Measurements from ENCODE around the gene CSF3R.
A peak's percentile ranks its signal among the peaks of the same experiment; 100 is the strongest.

The CSF3R gene

DNA sequence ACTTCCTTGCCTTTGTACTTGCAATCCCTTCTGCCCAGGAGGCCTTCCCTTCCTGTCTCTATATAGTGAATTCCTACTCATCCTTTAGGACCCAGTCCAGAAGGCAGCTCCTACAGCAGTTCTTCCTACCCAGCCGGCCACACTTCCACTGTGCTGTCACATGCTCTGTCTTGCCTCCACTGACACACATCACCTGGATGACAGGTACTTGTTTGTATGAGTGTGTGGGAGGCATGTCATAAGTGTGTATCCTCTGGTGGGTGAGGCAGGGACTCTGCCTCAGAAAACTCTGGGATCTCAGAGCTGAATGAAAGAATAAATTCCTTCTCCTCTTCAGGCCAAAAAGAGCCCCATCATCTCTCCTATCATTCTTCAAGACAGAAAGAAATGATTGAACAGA, 27.3 kb downstream of the CSF3R start:
- DNase-seq (ENCODE audit: low read depth), result no peak

DNA sequence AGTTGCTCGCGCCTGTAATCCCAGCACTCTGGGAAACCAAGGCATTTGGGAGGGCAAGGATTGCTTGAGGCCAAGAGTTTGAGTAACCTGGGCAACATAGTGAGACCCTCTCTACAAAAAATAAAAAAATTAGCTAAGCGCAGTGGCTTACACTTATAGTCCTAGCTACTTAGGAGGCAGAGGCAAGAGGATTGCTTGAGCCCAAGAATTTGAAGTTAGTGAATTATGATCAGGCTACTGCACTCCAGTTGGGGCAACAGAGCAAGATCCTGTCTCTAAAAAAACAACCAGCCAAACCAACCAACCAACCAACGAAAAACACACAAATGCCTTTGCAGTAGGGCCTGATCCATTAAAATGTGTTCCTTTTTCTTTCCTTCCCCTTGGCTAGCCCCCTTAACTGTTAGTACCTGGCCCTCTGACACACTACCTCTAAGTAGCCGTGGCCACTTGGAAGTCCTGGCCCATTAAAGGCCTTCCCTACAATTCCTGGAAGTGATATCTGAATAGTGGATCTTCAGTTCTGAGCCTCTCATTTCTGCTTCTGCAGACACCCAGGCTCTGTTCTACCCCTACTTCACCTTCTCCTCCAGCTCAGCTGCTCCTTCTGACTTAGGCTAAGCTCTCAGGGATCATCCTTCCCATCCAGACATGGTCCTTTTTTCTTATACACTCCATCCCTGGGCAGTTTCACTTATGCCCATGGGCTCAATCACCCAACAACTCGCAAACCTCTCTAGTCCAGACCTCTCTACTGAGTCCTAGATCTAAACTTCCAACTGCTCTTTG, 28.9 kb downstream of the CSF3R start:
- no peak for DNase-seq (ENCODE audit: low read depth)

DNA sequence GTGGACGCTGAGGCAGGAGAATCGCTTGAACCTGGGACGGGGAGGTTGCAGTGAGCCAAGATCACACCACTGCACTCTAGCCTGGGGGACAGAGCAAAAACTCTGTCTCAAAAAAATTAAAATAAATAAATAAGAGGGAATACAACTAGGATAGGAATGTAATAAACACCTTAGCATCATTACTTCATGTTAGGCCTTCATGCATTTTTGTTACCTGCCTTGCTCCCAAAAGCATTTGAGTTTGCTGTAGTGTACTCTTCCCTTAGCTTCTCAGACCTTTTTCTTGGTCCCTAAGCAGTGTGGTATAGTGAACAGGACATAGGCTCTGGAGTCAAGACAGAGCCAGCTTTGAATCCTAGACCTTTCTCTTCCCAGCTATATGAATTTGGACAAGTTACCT, 29.7 kb downstream of the CSF3R start:
- DNase-seq (ENCODE audit: low read depth), result no peak

DNA sequence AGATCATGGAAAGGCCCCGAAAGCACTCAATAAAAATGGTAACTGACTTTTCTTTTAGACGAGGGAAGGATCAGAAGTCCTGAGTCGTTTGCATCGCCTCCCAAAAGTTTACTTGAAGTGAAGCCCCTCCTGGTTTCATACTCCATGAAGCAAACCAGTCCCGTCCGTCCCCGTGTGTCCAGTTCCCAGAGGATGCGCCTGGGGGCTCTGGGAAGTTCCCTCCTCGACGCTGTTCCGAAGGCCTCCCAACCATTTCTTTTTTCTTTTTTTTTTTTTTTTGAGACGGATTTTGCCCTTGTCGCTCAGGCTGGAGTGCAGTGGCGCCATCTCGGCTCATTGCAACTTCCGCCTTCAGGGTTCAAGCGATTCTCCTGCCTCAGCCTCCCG, 31.8 kb downstream of the CSF3R start:
- DNase-seq (ENCODE audit: low read depth), result no peak

DNA sequence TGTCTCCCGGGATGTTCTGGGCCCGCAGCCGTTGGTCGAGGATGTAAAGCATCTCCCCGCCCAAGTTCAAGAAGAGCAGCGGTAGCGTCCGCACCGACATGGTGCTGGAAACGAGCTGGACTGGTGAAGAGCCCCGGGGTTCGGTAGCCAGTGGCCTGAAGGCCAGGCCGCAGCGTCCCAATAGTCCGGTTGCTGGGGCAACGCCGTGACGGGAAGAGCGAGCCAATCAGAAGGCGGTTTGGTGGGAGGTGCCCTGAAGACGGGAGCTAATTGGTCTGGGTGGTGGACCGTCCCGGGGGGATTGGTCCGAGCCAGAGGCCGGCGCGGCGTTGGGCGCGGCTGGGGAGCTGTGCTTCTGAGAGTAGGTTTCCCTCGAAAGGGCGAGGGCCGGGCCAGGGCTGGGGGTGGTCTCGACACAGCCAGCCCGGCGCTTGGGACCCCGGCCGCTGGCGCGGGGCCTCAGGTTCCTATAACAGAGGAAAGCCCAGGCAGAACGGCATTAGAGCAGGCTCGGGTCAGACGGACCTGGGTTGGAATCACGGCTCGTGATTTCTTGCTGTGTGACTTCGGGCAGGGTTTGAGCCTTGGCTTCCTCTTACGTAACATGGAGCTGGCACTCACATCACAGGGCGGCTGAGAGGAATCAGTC, 32.3 kb downstream of the CSF3R start, which contains the start of gene OSCP1:
TSS of gene OSCP1 (minus strand) at position 182 of the 649 bp plus-strand sequence. CDS start at position 100, 82 bp downstream.
- peak; percentile 87 for DNase-seq (ENCODE audit: low read depth)

DNA sequence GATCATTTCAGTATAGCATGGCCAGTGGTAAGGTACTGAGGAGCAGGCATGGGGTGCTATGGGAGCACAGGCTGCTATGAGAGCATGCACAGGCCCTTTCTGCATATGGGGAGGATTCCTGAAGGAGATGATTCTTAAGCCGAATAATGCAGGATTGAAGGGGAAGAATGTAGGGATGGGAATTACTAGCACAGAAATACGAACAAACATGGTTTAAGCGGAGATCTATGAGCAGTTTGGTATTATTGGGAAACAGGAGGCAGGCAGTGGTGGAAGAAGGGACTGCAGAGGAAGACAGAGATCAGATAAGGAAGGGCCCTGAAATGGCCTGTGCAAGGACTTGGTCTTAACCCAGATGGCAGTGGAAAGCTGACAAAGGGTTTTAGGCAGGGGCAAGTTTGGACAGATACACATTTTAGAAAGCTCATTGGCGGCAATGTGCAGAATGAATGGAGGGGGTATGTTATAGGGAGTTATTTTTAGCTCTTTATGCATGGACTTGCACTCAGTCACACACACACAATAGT, 34.1 kb downstream of the CSF3R start:
- no peak for DNase-seq (ENCODE audit: low read depth)

DNA sequence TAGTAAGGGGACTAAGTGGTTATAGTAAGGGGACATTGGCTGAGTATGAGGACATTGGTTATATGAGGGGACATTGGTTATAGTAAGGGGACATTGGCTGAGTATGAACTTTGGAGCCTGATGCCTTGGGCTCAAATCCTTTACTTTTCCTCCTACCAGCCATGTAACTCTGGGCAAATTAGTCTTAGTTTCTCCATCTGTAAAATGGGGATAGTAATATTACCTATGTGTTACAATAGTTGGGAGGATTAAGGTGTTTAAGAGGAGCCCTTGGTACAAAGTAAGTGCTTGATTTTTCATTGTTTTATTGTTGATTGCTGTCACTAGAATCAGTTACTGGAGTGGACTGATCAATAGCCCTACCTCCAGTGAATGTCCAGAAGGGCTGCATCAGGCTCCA, 35.3 kb downstream of the CSF3R start:
- DNase-seq (ENCODE audit: low read depth), result no peak

DNA sequence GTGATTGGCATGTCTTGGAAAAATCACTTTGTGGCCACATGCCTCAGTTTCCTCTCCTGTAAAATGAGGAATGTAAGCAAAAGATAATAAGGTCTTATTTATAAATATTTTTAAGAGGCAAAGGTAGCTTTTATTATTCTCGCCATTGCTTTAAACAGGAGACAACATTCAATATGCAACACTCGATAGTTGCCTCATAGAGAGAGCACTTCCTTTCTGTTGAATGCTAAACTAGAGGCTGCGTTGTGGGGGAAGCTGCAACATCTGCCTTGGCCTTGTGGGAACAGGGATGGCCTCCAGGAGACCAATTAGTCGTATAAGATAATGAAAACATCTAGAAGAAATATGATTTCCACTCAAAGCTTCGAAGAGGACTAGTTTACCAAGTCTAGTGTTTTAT, 36.0 kb downstream of the CSF3R start:
- no peak for DNase-seq (ENCODE audit: low read depth)

DNA sequence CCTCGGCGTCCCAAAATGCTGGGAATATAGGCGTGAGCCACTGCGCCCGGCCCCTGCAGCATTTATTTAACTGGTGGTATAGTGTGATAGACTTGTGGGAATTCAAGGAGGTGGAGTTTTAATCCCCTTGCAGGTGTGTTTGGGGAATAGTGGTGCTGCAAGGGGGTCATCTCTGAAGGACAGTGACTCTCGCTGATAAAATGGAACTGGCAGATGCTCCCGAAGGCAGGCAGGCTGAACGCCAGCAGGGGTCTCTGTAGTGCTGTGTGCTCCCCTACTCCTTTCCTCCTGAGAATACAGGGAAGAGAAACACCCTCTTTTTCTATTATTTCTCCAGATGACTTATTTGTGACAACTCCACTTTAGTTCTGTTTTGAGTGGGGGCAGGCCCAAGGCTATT, 36.4 kb downstream of the CSF3R start:
- no peak for DNase-seq (ENCODE audit: low read depth)

DNA sequence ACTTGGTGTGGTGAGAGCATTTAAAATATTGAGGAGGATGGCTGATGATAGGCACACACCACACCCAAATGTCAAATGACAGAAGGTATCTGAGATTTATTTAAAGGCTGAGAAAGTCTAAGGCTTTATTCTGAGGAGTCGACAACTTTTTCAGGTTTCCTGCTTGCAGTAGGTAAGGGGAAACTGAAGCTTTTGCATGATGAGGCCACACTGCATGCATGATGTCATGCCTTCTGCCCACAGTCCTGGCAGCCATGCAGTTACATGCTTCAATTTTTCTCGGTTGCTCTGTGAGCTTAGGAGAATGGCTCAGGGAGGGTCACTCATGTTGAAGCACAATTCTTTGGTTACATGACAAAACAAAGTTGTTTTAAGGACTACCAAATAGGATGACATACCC, 39.4 kb downstream of the CSF3R start:
- no peak for DNase-seq (ENCODE audit: low read depth)

DNA sequence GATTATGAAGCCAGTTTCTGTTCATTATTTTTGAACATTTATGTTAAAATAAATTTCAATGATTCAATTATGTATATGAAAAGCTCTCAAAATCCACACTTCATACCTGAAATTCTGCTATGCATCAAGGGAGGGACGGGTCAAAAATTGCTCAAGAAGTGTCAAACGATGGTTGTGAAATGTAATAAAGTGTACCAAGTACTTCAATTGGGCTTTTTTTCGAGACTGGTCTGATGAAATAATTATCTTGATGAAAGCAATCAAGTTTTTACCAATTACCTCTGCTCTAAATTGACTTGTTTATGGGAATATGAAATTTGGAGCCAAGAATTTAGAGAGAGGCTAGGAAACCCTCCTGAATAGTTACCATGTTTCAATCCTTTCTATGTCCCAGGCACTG, 40.4 kb downstream of the CSF3R start:
- no peak for DNase-seq (ENCODE audit: low read depth)

DNA sequence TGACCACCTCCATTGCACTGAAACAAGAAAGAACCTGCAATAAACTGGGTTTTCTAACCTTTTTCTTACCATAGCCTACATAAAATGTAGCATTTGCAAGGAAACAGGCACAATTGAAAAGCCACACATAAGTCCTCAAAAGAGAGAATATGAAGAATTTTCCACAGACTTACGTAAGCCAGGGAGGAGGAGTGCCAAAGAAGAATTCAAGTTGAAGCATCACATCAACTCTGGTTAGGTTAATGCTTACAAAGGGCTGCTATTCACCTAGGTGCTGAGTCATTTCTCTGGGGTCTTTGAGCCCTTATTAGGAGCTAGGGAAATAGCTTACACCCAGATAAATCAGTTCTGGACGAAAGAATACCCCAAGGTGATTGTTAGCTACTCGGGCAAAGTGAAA, 42.1 kb downstream of the CSF3R start:
- DNase-seq (ENCODE audit: low read depth), result no peak

DNA sequence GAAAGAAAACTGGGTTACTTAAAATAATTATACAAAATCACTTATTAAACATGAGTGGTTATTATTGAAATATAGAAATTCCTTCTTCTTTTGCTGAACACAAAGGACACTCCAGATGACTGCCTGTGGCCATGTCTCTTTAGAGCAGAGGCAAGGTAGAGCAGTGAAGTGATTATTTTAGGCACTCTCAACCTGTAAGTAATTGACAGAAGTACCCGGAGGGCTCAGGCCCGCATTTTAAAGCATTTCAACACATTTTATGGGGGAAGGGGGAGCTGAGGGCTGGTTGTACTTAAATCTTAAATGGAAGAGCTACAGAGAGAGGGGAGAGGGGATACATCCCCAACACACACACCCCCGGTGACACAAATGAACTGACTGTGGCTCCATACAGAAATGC, 42.7 kb downstream of the CSF3R start:
- no peak for DNase-seq (ENCODE audit: low read depth)

DNA sequence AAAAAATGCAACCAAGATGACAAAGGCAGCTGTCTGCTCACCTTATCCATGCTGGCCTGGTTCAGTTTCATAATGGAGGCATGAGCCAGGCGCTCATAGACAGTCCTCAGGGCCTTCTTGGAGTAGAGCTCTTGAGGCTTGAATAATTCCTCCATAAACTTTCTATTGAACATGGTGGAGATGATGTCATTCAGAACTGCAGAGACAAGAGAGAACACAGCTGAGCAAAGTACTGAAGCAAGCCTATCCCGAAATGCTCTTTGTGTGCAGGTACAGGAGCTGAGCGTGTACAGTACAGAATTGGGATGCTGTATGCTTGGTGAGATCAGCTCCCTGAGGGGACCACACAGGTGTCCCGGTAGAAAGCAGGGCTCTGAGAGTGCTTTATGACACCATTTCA, 44.0 kb downstream of the CSF3R start:
- DNase-seq (ENCODE audit: low read depth), result no peak

DNA sequence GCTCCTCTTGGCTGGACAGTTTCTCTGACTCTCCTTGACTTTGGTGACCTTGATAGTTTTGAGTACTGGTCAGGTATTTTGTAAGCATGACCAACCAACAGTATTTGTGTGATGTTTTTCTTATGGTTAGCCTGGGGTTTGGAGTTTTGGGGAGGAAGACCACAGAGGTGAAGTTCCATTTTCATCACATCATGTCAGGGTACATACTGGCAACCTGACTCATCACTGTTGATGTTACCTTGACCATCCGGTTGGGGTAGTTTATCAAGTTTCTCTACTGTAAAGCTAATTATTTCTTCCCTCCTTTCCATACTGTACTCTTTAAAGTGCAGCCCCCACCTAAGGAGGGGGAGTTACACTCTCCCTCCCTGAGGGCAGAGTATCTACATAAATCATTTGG, 45.9 kb downstream of the CSF3R start:
- DNase-seq (ENCODE audit: low read depth), result peak; percentile 41

DNA sequence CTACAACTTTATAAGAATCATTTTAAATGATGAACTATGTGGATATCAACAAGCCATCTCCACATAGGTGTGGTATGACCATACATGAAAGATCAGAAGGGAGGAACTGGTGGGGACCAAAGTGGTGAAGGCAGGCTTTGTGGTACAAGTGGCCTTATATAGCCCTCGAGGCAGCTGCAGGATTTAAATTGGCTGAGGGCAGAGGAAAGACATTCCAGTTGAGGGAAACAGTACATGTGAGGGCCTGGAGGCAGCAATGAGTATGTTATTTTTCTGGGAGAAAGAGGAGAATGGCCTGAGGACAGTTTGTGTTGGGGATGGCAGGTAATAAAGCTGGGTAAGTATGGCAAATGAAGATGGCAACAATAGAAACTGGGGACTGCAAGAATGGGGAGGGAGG, 49.6 kb downstream of the CSF3R start:
- DNase-seq (ENCODE audit: low read depth), result no peak

DNA sequence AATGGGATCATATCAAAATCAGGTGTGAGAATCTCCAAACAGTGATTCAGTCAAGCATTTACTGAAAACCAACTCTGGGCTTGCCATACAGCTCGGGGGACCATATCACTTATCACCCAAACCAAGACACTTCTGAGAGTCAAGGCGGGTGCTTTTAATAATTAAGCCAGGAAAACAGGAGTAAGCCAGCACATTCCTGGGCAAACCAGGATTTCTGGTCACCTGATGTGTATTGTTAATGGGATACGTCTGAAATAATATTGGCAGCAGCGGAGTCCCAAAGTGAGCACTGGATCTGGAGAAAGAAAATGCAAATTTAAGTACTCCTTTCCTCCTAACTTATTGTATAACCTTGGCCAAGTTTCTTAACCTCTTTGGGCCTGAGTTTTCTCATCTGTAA, 50.1 kb downstream of the CSF3R start:
- no peak for DNase-seq (ENCODE audit: low read depth)

DNA sequence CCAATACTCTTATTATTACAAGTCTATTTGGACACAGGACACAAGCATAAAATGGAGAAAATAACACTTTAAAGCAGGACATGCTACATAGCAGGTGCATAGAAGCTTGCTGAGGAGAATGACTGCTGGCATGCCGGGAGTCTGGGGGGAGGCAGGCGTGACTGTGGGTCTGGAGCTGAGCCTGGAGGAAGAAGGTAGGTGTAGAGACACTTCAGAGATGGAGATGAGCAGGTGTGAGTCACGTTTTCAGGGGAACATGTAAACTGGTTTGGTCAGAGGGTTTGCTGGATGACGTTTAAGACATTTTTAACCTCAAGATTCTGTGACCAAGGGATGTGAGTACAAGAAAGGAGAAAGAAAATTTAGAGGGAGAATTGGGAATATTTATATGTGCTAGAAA, 56.9 kb downstream of the CSF3R start:
- no peak for DNase-seq (ENCODE audit: low read depth)

DNA sequence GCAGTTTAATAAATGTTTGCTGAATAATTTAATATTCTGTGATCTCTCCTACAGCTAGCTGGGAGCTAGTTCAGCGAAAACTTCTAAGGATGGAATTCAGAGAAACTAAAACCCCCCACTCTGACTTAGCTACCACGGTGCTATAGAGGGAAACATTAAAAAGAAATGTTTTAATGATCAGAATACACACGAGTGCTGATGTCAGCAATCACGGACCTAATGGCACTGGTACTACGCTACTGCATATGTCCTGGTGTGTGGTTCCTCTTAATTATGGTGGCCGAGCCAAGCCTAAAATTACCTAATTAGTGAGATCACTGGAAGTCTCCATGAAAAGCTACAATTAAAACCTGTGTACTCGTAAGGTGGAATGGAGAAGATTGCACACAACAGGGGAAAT, 61.1 kb downstream of the CSF3R start:
- DNase-seq (ENCODE audit: low read depth), result no peak

DNA sequence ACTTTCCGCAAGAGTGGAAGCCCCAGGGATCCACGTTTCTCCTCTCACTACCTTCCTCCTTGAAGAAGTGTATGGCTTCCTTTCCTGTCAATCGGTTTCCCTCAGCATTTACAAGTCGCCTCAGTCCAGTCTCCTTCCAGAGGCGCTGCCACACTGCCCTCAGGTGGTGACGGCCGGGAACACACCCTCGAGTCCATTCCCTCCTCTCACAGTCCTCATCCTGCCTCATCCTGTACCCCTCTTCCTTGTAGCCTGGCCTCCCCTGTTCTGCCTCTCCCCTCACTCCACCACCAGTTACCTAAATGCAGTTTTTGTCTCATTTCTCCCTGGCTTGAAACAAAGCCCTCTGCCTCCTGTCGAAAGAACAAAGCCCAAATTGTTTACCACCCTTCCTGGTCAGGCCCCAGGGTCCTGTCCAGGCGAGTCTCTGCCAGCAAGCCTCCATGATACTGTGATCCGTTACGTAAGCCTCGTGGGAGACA, 61.8 kb downstream of the CSF3R start:
- DNase-seq (ENCODE audit: low read depth), result peak; percentile 50

DNA sequence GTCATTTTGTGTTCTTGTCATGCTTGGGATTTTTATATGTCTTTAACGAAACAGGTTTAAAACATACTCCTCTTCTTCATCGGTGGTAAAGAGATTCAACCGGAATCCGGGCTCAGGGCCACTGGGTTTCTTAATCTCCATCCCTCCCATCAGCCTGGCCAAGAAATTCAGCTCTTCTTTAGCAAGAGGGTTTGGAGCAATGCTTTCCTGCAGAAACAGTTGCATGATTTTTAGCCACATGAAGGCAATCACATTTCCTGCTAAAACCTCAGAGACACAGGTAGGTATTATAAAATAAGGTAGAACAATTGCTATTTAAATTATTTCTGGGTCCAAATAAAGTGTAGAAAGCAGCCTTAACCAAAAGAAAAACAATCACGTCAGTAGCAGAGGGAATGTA, 62.3 kb downstream of the CSF3R start:
- no peak for DNase-seq (ENCODE audit: low read depth)

DNA sequence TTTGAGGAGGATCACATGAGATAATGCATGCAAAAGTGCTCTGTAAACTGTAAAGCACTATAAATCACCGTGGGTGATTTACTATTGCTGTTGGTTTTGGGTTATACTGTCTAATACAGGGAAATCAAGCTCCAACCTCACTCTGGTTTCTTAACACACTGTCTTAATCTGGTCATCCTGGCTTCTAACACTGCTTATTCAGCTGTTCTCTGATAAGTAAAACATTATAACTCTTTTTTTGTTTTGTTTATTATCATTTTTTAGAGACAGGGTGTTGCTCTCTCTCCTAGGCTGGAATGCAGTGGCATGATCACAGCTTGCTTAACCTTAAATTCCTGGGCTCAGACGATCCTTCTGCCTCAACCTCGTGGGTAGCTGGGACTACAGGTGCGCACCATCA, 63.1 kb downstream of the CSF3R start:
- no peak for DNase-seq (ENCODE audit: low read depth)

DNA sequence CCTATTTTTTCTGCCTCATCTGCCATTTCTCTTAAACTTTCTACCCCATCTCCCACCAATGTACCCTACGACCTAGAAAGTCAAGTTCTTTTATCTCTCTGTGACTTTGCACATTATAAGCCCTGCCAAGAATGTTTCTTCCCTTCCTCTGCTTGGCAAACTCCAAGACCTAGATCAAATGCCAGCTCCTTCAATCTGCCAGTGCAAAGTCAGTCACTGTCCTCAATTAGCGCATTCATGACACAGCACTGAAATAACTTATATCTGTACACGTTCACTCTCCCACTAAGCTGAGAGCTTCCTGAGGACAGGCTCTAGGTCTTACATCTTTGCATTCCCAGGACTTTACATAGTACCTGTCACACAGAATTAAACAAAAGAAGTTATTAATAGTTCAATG, 63.6 kb downstream of the CSF3R start:
- DNase-seq (ENCODE audit: low read depth), result no peak

DNA sequence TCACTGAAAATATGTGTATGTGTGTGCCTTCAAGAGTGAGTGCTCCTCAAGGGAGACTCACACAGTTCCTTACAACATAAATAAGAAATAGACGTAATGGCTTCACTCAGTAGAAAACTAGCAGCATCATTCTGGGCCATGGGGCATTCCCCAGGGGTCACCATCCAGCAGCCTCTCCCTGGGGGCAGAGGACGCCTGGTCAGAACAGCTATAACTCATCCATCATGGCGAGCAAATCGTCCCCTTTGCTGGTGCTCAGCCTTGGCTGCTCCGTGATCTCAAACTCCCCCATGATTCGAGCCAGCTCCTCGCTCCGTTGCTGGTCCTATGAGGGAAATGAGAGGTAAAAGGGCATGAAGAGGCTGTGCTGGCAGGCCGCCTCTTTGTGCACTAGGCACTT, 64.8 kb downstream of the CSF3R start:
- no peak for DNase-seq (ENCODE audit: low read depth)
